Measurements from ENCODE around the gene C3orf18.

Gene C3orf18

DNA sequence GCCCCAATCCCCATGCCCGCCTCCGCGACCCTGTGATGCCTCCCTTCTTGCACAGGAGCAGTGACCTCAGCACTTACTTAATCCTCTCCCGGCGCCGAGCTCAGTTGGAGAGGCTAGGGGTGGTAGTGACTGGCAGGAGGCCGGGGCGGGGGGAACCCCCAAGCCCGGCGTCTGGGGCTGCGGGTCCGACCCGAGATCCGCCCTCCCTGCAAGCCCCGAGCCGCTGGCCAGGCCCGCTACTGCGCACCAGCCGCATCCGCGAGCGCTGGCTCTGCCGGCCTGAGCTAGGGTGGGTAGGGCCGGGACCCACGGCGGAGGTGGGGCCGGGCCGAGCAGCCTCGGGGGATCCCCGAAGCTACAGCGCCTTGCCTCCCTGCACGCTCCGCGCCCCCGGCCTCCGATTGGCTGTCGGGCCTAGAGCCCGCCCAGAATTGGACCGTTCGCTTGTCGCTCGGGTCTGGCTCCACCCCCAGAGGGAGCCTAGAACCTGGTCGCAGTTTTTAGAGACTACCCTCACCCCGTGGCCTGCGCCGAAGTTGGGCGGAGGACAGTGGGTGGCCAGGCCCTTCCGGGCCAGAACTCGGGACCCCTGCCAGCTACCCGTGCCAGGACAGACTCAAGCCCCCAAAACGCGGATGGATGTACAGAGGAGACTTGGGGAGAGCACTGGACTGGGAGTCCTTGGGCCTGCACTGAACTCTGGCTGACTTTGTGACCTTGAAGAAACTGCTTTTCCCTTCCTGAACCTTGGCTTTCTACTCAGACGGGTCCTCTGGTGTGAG is at the start of gene C3orf18:
C3orf18 (minus strand) TSS at position 362 of the 782 bp plus-strand sequence. CDS start 2,048 bp downstream, outside the sequence.
- H3K27me3 Mint-ChIP-seq, result no peaks in the 10 kb centered on the region
- peak; percentile 98 for DNase-seq
- CTCF ChIA-PET, result interaction anchor here (0.6 to 21.4 kb wide), 7 partner anchors 19 to 1095 kb away, joined by 3 to 753 read pairs (median 5); partner anchors contain the start of genes CISH and MAPKAPK3
- no peaks in the 10 kb centered on the region for H3K9me3 Mint-ChIP-seq
- H3K36me3 Mint-ChIP-seq, result peaks cover 39% of the 10 kb centered on the region
- H3K27ac Mint-ChIP-seq, result peak within 1 kb of the TSS; percentile 92
- peaks cover 68% of the 10 kb centered on the region for H3K4me1 Mint-ChIP-seq
- peak within 1 kb of the TSS; percentile 99 for H3K4me3 Mint-ChIP-seq

DNA sequence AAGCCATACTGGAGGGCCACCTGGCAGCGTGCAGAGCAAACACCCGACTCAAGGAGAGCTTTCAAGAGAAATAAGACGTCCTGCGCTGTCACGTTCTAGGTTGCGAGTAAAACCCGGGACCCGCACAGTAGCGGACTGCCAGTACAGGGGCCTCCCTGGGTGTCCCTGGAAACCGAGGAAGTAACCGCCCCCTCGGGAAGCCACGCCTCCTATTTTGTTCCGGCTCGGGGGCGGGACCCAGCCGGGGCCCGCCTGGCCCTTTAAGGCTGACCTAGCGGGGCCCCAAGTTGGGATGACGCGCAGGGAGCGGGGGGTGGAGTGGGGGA is 49.2 kb upstream of the C3orf18 start:
- Mint-ChIP-seq H3K4me1 (peaks cover 66% of the 10 kb centered on the region), H3K36me3 (peaks cover 61% of the 10 kb centered on the region), H3K4me3 (peak overlapping the region; percentile 92), H3K27ac (peak overlapping the region; percentile 97), H3K27me3 (peaks cover 7% of the 10 kb centered on the region), H3K9me3 (no peaks in the 10 kb centered on the region)
- peak; percentile 97 for DNase-seq
- CTCF ChIA-PET, result interaction anchor here (1.0 to 25.1 kb wide), 19 partner anchors 8 to 885 kb away, joined by 3 to 753 read pairs (median 8); partner anchors contain the start of genes C3orf18, HEMK1, MANF and RBM15B

DNA sequence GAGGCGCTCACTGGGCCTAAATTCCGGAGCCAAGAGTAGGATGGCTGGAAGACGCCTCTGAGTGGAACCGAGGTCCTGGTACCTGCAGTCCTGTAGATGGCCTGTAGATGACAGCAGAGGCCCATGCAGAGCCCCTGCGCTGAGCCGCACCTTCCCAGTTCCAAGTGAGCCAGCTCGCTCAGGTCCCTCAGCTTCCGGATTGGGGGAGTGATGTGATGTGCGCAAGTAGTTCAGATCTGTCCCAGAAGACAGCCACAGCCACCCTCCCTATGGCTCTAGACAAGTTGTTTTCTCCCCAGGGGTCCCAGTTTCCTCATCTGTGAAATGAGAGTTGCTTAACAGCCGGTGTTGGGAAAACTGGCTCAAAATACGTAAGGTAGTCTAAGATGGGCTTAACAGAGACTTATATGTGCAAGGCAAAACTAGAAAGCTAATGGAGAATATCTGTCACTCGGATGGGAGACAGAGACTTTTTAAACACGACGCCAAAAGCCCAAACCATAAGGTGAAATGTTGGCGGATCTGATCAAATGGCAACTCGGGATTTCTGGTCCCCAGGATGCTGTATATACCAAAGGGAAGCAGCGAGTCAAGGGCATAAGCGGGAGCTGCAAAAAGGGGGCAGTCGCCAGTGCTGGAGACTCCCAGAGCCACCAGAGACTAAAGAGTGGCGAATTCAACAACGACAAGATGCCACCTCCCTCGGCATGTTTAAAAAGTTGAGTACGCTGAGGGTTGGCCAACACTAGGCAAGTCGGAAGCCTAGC is 48.6 kb upstream of the C3orf18 start:
- Mint-ChIP-seq H3K4me1 (peaks cover 63% of the 10 kb centered on the region), H3K36me3 (peaks cover 63% of the 10 kb centered on the region), H3K27ac (peak overlapping the region; percentile 97), H3K9me3 (no peaks in the 10 kb centered on the region), H3K4me3 (peak overlapping the region; percentile 92), H3K27me3 (peaks cover 8% of the 10 kb centered on the region)
- peak; percentile 89 for DNase-seq
- CTCF ChIA-PET, result interaction anchor here (0.7 to 25.1 kb wide), 24 partner anchors 9 to 886 kb away, joined by 3 to 753 read pairs (median 6); partner anchors contain the start of genes C3orf18, HEMK1, MANF and RBM15B

DNA sequence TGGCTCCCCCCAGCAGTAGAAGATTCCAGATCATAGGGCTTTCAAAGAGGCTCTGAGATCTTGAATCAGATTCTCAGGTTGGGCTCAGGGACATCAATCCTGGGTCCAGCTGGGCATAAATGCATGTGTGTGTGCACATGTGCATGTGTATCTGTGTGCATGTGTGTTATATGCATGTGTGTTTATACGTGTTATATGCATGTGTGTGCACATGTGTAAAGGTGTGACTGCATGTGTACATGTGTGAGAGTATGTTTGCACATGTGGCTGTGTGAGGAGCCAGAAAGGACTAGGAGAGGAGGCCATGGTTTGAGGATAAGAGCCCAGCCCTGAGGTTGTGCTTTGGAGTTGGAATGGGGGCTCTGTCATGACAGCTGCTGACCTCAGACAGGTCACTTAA is 47.6 kb upstream of the C3orf18 start:
- Mint-ChIP-seq H3K27me3 (peaks cover 11% of the 10 kb centered on the region), H3K36me3 (peaks cover 64% of the 10 kb centered on the region), H3K9me3 (no peaks in the 10 kb centered on the region), H3K27ac (peak overlapping the region; percentile 46), H3K4me3 (peak overlapping the region; percentile 92), H3K4me1 (peaks cover 53% of the 10 kb centered on the region)
- no peak for DNase-seq
- CTCF ChIA-PET, result interaction anchor here (0.7 to 25.1 kb wide), 17 partner anchors 10 to 774 kb away, joined by 3 to 753 read pairs (median 7); partner anchors contain the start of genes C3orf18, HEMK1, MANF and RBM15B

DNA sequence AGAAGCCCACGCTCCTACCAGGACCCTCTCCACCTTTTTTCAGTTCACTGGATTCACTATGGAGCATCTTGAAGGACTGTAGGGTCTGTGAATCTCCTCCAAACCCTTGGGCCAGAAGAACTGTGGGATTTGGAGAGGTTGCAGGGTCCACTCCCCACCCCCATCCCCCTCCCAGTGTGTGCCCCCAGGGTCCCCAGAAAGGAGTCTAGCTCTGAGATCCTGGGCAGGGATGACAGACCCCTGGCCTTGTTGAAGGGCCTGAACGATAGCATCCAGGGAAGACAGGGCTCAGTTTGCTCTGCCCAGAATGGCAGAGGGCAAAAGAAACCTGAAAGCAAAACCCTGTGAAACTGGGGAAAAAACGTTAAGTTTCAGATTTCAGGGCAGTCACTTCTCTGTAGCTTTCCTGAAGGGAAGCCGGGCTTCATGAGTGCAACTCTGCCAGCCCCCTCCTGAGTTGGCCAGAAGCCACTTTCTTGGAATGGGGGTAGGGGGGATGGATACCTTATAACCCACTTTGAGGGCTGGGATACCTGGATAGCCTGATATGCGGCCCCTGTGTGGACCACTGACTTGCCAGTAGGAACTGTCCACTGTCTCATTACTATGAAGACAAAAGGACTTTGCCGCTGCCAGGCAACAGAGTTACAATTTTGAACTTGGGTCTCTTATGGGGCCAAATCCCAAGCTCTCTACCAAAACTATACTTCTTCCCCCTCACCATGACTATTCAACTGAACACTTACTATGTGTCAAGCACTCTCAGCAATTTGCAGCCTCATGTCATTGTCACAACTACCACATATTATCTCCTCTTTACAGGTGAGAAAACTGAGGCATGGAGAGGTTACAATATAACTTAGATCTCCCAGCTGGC is 45.7 kb upstream of the C3orf18 start:
- Mint-ChIP-seq H3K27me3 (peaks cover 13% of the 10 kb centered on the region), H3K9me3 (no peaks in the 10 kb centered on the region), H3K4me1 (peaks cover 34% of the 10 kb centered on the region), H3K27ac (peak overlapping the region; percentile 99), H3K36me3 (peaks cover 68% of the 10 kb centered on the region), H3K4me3 (peak overlapping the region; percentile 98)
- CTCF ChIA-PET, result interaction anchor here (0.6 to 25.1 kb wide), 14 partner anchors 8 to 265 kb away, joined by 3 to 753 read pairs (median 4); partner anchors contain the start of genes C3orf18 and HEMK1
- DNase-seq, result peak; percentile 26

- H3K36me3 Mint-ChIP-seq, result peaks cover 71% of the 10 kb centered on the region
- peak overlapping the region; percentile 98 for H3K4me3 Mint-ChIP-seq
- peak overlapping the region; percentile 99 for H3K27ac Mint-ChIP-seq
- no peaks in the 10 kb centered on the region for H3K9me3 Mint-ChIP-seq
- CTCF ChIA-PET, result interaction anchor here (0.7 to 25.1 kb wide), 9 partner anchors 10 to 264 kb away, joined by 3 to 753 read pairs (median 5); partner anchors contain the start of genes C3orf18 and HEMK1
- peaks cover 34% of the 10 kb centered on the region for H3K4me1 Mint-ChIP-seq
- H3K27me3 Mint-ChIP-seq, result peaks cover 19% of the 10 kb centered on the region
- DNase-seq, result no peak
Observed at GRCh38 chr3:50612234-50612882, 44.8 kb upstream of the C3orf18 start.

DNA sequence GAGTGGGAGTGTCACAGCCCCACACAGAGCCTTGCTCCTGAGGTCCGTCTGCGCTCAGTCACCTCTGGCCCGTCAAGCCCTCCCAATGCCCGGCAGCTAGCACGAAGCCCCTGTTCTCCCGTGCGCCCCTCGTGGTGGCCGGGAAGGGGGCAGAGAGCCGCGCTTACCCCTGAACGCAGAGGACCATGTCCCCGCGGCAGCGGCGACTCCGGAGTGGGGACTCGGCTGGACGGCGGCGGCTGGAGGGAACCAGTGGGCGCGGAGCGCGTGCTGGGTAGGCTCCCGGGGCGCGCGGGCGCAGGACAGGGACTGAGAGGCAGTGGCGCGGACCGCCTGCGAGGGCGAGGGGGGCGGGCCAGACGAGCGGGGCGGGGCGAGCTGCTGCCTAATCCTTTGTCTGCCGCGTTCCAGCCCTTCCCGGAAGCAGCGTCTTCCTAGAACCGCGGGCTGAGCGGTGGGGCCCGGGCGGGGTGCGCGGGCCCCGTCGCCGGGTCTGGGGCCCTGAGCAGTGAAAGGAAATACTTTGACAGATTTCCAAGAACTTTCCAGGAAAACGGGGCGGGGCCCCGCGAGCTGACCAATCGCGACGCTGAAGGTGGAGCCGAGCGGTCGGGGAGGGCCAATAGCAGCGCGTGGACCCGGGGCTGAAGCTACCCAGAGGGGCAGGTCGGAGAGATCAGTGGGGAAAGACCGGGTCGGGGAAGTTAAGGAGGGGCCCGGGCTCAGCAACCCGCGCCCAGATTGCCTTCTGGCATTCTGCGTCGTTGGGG is 44.1 kb upstream of the C3orf18 start, which contains the start of gene CISH:
CISH (minus strand) TSS at position 311 of the 770 bp plus-strand sequence; CDS start at position 187, 124 bp downstream.
- Mint-ChIP-seq H3K27me3 (peaks cover 19% of the 10 kb centered on the region), H3K9me3 (no peaks in the 10 kb centered on the region), H3K36me3 (peaks cover 78% of the 10 kb centered on the region), H3K4me3 (peak within 1 kb of the TSS; percentile 98), H3K27ac (peak within 1 kb of the TSS; percentile 99), H3K4me1 (peaks cover 33% of the 10 kb centered on the region)
- DNase-seq, result peak; percentile 99
- CTCF ChIA-PET, result interaction anchor here (0.7 to 25.1 kb wide), 6 partner anchors 8 to 70 kb away, joined by 3 to 753 read pairs (median 18); partner anchors contain the start of genes C3orf18 and HEMK1

GRCh38 chr3:50610992-50611463 is 43.5 kb upstream of the C3orf18 start:
- Mint-ChIP-seq H3K9me3 (no peaks in the 10 kb centered on the region), H3K4me3 (peak overlapping the region; percentile 98), H3K36me3 (peaks cover 78% of the 10 kb centered on the region), H3K4me1 (peaks cover 29% of the 10 kb centered on the region), H3K27ac (peak overlapping the region; percentile 99), H3K27me3 (peaks cover 19% of the 10 kb centered on the region)
- no peak for DNase-seq
- CTCF ChIA-PET, result interaction anchor here (0.7 to 25.1 kb wide), 7 partner anchors 8 to 66 kb away, joined by 3 to 753 read pairs (median 3); partner anchors contain the start of genes C3orf18 and HEMK1

DNA sequence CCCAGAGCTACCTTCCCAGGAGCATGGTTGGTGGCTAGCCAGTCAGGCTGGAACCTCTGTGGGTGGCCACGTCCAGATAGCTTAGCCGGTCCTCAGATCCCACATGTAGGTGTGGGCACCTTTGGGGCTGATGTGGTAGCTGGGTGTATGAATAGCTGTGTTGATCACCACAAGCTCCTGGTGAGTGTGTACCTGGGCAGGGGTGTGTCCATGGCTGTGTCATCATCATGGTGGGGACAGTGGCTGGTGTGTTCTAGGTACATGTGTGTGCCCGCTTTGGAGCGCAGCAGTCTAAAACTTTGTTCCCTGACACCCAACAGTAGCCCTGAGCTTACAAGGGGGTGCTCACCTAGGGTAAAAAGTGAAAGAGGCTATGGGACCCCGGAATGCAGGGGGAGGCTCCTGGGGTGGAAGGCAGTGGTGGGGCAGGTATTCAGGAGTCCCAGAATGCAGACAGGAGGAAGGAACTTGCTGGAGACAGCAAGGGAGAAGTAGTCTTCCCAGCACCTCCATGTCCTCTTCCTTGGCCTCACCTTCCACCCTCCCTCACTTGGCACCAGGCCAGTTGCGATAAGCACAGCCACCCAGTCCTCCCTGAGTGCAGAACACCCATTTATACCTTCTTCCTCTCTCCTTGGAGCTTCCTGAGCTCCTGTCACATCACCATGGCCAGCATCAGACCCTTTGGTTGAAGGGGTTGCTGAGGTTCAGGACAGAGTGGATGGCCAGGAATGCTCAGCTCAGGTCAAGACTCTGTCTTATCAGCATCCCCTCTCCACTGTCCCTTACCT is 42.8 kb upstream of the C3orf18 start:
- Mint-ChIP-seq H3K27me3 (peaks cover 19% of the 10 kb centered on the region), H3K4me1 (peaks cover 29% of the 10 kb centered on the region)

DNA sequence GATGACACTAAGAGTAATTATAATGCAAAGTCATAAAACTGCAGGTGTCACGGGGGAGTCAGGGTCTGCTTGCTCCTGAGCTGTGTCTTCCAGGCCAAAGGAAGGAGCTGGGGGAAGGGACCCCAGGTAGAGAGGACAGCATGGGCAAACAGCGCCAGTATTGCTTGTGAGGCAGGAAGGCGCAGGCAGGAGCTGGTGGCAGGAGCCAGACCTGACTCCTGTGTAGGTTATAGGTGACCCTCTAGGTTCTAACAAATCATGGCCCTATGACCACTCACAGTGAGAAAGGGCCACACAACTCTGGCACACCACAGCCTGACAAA is 42.2 kb upstream of the C3orf18 start:
- Mint-ChIP-seq H3K4me3 (peak overlapping the region; percentile 98), H3K4me1 (peaks cover 30% of the 10 kb centered on the region), H3K27ac (peak overlapping the region; percentile 99), H3K27me3 (peaks cover 19% of the 10 kb centered on the region), H3K36me3 (peaks cover 88% of the 10 kb centered on the region), H3K9me3 (no peaks in the 10 kb centered on the region)
- CTCF ChIA-PET, result interaction anchor here (1.2 to 25.1 kb wide), 6 partner anchors 8 to 63 kb away, joined by 3 to 753 read pairs (median 19); partner anchors contain the start of genes C3orf18 and HEMK1
- DNase-seq, result peak; percentile 58

More for the DNA sequence above, 42.8 kb upstream of the C3orf18 start:
- H3K36me3 Mint-ChIP-seq, result peaks cover 83% of the 10 kb centered on the region
- H3K4me3 Mint-ChIP-seq, result peak overlapping the region; percentile 98
- H3K9me3 Mint-ChIP-seq, result no peaks in the 10 kb centered on the region
- DNase-seq, result peak; percentile 77
- CTCF ChIA-PET, result interaction anchor here (0.7 to 25.1 kb wide), 6 partner anchors 8 to 62 kb away, joined by 3 to 753 read pairs (median 18); partner anchors contain the start of genes C3orf18 and HEMK1
- H3K27ac Mint-ChIP-seq, result peak overlapping the region; percentile 99

DNA sequence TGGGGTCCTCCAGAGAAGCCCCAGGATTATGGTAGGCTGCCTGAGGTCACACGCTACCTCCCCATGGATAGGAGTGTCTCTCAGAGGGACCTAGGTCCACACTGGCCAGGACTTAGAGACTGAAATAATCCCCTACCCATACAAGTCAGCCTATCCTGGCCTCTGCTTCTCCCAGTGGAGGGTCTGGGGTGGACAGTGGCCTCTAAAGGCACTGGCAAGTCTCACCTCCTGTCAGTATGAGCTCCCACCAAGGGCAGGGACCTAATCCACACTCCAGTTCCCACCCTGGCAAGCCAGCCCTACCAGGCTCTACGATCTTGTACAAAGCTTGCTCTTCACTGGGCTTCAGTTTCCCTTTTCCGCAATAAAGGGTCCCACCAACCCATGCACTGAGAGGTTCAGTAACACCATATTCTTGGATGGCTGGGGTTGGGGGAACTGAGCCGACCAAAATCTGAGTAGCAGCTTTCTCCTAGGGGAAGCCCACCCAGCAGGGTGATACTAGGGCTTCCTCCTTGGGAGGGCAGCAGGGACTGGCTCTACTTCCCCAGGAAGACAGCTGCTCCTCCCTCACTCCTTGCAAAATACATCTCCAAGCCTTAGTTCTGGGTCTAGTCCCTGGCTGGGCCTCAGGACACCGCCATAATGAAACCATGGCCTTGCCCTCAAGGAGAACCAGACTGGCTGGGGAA is 41.7 kb upstream of the C3orf18 start:
- H3K9me3 Mint-ChIP-seq, result no peaks in the 10 kb centered on the region
- peak; percentile 34 for DNase-seq
- H3K4me1 Mint-ChIP-seq, result peaks cover 30% of the 10 kb centered on the region
- CTCF ChIA-PET, result interaction anchor here (1.2 to 25.1 kb wide), 6 partner anchors 7 to 63 kb away, joined by 3 to 753 read pairs (median 19); partner anchors contain the start of genes C3orf18 and HEMK1
- peak overlapping the region; percentile 98 for H3K4me3 Mint-ChIP-seq
- H3K36me3 Mint-ChIP-seq, result peaks cover 90% of the 10 kb centered on the region
- peaks cover 19% of the 10 kb centered on the region for H3K27me3 Mint-ChIP-seq
- H3K27ac Mint-ChIP-seq, result peak overlapping the region; percentile 99
